ENCODE data around the gene SLC24A3. TPM values are rescaled to one million over a fixed set of nuclear protein-coding genes. Genes with fewer than 3 reads are reported as not detected.

SLC24A3 gene
- total RNA-seq, 1 donor from 2014 or later = 0.21 TPM

DNA sequence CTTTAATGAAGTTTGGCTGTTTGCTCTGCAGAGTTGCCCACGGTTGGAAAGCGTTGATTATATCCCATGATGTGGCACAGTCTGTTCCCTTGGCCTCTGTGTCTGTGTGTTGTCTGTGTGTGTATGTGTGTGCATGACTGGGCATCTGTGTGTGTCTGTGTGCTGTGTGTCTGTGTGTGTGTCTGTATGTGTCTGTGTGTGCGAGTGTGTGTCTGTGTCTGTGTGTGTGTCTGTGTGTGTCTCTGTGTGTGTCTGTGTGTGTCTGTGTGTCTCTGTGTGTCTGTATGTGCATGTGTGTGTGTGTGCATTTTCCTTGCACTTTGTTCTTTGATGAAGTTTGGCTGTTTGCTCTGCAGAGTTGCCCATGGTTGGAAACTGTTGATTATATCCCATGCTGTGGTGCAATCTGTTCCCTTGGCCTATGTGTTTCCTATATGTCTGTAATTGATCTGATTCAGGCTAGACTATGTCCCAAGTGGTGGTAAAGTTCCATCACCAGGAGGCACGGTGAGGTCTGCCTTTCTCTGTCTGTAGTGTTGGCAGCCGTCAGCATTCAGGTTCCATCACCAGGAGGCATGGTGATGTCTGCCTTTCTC, 467.6 kb downstream of the SLC24A3 start:
- H3K27me3 Mint-ChIP-seq (ENCODE audit: insufficient read depth, low read depth) = peaks cover 2% of the 10 kb centered on the region
- H3K36me3 Mint-ChIP-seq = no peaks in the 10 kb centered on the region
- Histone ChIP-seq H3K36me3 (no peaks in the 10 kb centered on the region), H3K4me3 (no peak overlapping the region), H3K4me1 (no peaks in the 10 kb centered on the region), H3K4me2 (no peak overlapping the region), H3K79me2 (ENCODE audit: low read depth) (no peaks in the 10 kb centered on the region), H3F3A (ENCODE audit: low read depth) (no peaks in the 10 kb centered on the region), H3K9ac (no peak overlapping the region), H4K20me1 (ENCODE audit: low read depth) (no peaks in the 10 kb centered on the region), H3K9me3 (ENCODE audit: low read depth) (no peaks in the 10 kb centered on the region), H2AFZ (replicated peaks) (no peak overlapping the region), H3K27ac (no peak overlapping the region), H3K27me3 (no peaks in the 10 kb centered on the region)
- H3K4me1 Mint-ChIP-seq = no peaks in the 10 kb centered on the region
- no peak overlapping the region for H3K27ac Mint-ChIP-seq
- no peak for DNase-seq (ENCODE audit: low spot score)
- peaks cover 9% of the 10 kb centered on the region for H3K9me3 Mint-ChIP-seq
- H3K4me3 Mint-ChIP-seq = no peak overlapping the region
- TF ChIP-seq EZH2 (IDR thresholded peaks at IDR 0.05) (no peak), EZH2phosphoT487 (IDR thresholded peaks at IDR 0.05) (no peak), CTCF (IDR thresholded peaks at IDR 0.05) (no peak)

GRCh38 chr20:19682249-19682648, 469.8 kb downstream of the SLC24A3 start:
- Mint-ChIP-seq H3K9me3 (peaks cover 9% of the 10 kb centered on the region), H3K27me3 (ENCODE audit: insufficient read depth, low read depth) (peaks cover 2% of the 10 kb centered on the region), H3K4me1 (no peaks in the 10 kb centered on the region), H3K27ac (no peak overlapping the region), H3K4me3 (no peak overlapping the region), H3K36me3 (no peaks in the 10 kb centered on the region)
- Histone ChIP-seq H3K4me3 (no peak overlapping the region), H3K9me3 (ENCODE audit: low read depth) (no peaks in the 10 kb centered on the region), H3F3A (ENCODE audit: low read depth) (no peaks in the 10 kb centered on the region), H3K4me2 (no peak overlapping the region), H2AFZ (replicated peaks) (no peak overlapping the region), H3K4me1 (no peaks in the 10 kb centered on the region), H3K27ac (no peak overlapping the region), H3K9ac (no peak overlapping the region), H3K79me2 (ENCODE audit: low read depth) (no peaks in the 10 kb centered on the region), H4K20me1 (ENCODE audit: low read depth) (no peaks in the 10 kb centered on the region), H3K27me3 (no peaks in the 10 kb centered on the region), H3K36me3 (no peaks in the 10 kb centered on the region)
- TF ChIP-seq EZH2phosphoT487 (IDR thresholded peaks at IDR 0.05) (no peak), CTCF (IDR thresholded peaks at IDR 0.05) (no peak), EZH2 (IDR thresholded peaks at IDR 0.05) (no peak)
- no peak for DNase-seq (ENCODE audit: low spot score)

DNA sequence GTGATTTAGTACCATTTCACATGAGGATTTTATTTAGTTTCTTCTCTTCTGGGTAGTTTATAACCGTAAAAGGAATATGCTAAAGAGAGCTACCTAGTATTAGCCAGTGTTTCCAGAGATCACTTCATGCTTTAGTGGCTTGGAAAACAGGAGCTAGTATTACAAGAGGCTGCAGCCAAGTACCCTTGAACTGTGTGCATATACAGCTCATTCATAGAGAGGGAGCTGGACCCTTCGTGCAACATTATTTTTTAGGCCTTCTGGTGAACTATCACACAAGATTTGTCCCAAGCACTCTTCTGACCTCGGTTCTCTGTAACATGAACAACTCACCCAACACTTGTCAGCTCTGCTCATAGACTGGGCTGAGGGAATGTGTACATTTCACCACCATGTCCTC, 470.7 kb downstream of the SLC24A3 start:
- no peaks in the 10 kb centered on the region for H3K4me1 Mint-ChIP-seq
- Histone ChIP-seq H2AFZ (replicated peaks) (no peak overlapping the region), H3K9ac (no peak overlapping the region), H3K79me2 (ENCODE audit: low read depth) (no peaks in the 10 kb centered on the region), H3K9me3 (ENCODE audit: low read depth) (no peaks in the 10 kb centered on the region), H3K4me2 (no peak overlapping the region), H3K27ac (no peak overlapping the region), H4K20me1 (ENCODE audit: low read depth) (no peaks in the 10 kb centered on the region), H3K4me3 (no peak overlapping the region), H3K27me3 (no peaks in the 10 kb centered on the region), H3K36me3 (no peaks in the 10 kb centered on the region), H3K4me1 (no peaks in the 10 kb centered on the region), H3F3A (ENCODE audit: low read depth) (no peaks in the 10 kb centered on the region)
- no peaks in the 10 kb centered on the region for H3K36me3 Mint-ChIP-seq
- TF ChIP-seq EZH2phosphoT487 (IDR thresholded peaks at IDR 0.05) = no peak
- TF ChIP-seq CTCF (IDR thresholded peaks at IDR 0.05) = no peak
- TF ChIP-seq EZH2 (IDR thresholded peaks at IDR 0.05) = no peak
- H3K4me3 Mint-ChIP-seq = no peak overlapping the region
- H3K9me3 Mint-ChIP-seq = peaks cover 7% of the 10 kb centered on the region
- H3K27ac Mint-ChIP-seq = no peak overlapping the region
- H3K27me3 Mint-ChIP-seq (ENCODE audit: insufficient read depth, low read depth) = peaks cover 2% of the 10 kb centered on the region
- no peak for DNase-seq (ENCODE audit: low spot score)
